Suppressor macrophage treated with lipopolysaccharide for 1 hour (primary cell): ENCODE data around the gene HIVEP3.

Experiments used
- DNase-seq, 3 donors: peaks; one replicate each; pipeline ENCODE4 v3.0.0-alpha.2; 2020 to 2022

The HIVEP3 gene

GRCh38 chr1:41920658-41921057 is 1.9 kb upstream of the HIVEP3 start:
- DNase-seq = no peak

DNA sequence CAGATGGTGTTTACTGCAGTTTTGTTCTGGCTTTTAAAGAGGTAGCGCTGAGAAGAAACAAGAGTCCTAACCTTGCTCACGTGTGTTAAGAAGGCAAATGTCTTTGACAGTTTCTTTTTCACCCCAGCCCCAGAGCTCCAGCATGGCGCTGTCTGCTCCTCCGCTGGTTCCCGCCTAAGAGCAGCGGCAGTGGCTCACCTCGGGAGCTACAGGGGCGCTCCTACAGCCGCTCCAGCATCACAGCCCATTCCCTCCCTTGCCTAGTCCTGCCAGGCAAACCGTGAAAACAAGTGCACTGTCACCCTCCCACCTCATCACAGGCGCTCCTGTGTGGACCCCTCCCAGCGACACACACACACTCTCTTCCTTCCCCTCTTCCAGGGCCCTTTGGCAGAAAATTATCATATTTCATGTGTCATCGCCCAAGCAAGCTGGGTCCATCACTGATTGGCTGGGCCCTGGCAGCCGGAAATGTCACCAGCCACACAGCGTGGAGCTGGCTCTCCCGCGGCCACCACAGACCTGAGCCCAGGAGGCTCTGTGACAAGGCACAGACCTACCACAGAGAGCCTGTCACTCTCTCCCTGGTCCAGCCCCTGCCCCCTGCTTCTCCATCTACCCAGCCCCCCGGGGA is 1.2 kb upstream of the HIVEP3 start:
- peak; percentile 28 to 37 (median 35) for DNase-seq

GRCh38 chr1:41919131-41919530 is 409 bp upstream of the HIVEP3 start:
- no peak for DNase-seq

DNA sequence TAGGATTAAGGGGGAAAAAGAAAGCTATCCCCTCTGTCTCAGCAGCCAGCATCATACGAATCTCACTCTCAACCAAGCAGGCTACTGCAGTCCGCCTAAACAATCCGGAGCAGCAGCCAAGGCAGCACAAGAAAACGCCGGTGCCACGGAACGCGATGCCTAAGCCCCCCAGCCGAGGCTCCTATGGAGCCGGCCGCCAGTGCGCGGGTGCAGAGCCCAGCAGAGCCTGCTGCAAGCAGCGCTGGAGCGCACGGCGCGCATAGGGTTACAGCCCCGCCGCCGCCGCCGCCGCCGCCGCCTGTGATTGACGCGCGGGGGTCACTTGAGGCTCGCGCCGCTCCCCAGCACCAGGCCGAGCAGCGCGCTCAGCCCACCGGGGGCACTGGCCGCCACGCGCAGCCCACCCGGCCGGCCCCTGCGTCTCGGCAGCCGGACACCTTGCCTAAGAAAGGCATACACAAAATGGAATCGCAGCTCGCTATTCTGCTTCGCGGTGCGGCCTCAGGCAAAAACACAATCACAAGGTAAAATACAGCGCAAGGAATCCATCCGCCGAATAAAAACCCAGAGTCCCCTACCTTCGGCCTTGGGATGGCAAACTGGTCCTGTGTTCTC is 780 bp downstream of the HIVEP3 start:
- DNase-seq = peak in 1 of 3 donors; percentile 61

GRCh38 chr1:41917076-41917475 is 1.6 kb downstream of the HIVEP3 start:
- DNase-seq = no peak

GRCh38 chr1:41915786-41916571 is 2.7 kb downstream of the HIVEP3 start:
- no peak for DNase-seq

DNA sequence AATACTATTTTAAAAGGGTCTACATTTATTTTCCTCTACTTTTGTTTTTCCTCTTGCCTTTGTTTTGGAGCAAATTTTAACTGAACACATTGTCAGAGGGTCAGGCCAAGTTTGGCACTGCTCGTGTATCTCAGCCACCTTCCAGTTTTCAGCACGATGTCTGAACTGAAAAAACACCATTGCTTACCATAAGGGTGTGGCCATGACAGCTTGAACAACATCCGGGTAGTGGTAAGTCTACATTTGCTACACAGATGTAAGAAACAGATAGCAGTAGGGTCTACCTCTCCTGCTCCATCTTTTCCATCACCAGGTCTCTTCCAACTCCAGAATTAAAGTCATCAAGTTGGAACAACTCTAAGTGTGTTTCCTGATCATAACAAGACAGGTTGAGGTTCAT is 4.2 kb downstream of the HIVEP3 start:
- DNase-seq = no peak

GRCh38 chr1:41913014-41913413 is 5.7 kb downstream of the HIVEP3 start:
- peak; percentile 20 to 29 (median 27) for DNase-seq

DNA sequence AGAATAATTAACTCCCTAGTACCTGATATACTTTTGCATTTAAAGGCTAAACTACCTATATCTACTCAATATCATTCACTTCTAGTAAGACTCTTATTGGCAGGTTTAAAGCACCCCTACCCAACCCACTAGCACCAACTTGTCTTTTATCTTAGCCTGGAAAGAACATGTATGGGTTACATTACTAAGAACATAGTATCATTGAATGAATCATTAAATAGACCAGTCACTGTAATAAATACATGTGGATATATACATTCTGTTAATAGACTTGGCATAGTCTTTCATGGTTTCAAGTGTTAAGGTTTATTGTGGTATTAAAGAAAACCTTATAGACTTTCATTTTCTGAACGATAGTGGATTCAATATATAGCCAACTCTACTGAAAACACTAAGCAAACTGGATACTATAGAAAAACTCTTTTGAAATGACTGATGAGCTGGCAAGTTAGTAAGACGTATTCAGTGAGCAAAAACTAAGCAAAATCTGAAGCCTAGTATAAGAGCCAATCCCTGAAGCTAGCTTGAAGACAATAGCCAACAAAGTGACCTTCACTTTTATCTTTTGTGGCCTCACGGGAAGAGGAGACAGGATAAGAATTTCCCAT is 10.3 kb downstream of the HIVEP3 start:
- DNase-seq = no peak

- no peak for DNase-seq
These were observed 11.3 kb downstream of the HIVEP3 start for GRCh38 chr1:41907446-41907845.

DNA sequence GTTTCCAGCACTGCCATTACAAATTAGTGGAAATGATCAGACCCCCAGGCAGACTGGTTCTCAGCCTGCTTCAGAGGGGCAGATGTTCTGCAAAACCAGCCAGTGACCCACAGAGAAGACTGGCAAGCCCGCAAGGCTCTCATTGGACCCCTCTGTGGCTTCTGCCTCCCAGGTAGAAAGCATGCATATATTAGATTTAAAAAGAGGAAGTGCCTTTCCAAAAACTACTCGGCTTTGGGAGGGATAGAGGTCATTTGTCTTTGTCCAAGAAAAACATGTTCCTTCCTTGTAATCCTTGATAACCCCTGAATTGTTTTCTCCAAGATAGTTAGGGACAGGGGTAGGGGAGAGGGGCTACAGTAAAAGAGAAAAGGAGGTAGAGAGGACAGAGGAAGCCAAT is 11.8 kb downstream of the HIVEP3 start:
- no peak for DNase-seq

DNA sequence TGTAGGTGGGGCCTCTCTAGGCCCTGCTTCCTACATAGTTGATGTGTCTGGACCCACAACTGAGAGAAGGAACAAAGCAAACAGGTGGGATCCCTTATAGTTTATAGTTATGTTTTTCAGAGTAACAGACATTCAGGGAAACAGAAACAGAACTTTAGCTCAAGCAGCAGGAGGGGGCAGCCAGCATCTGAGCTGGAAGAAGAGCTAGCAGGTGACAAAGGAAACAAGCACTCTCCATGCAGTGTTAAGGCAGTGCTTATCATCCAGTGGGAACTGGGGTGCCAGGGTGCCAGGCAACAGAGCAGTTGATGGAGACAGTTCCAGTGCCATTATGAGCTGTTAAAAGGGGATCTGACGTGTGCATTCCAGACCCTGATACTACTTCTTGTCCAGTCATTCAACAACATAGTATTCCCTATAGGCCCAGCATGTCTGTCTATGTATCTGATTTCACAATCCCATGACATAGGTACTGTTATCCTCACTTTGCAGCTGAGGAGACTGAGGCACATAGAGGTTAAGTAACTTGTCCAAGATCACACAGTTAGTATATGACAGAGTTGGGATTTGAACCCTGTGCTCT is 13.5 kb downstream of the HIVEP3 start:
- DNase-seq = no peak

DNA sequence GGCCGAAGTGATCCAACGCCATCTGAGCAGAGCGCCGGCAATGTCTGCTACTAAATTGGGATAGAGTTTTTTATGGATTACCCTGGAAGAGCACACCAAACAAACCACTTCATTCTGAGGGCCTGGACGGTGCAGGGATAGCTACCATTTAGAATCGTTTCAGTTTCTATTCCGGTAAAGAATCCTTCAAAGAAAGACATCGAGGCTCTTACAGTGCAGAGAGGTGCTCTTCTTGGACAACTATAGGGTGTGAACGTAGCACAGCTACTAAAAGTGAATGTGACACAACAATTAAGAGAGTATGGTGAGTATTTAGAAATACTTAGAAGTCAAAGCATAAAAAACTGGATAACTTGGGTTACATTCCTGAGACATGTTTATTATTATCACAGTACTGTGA is 16.1 kb downstream of the HIVEP3 start:
- DNase-seq = no peak

DNA sequence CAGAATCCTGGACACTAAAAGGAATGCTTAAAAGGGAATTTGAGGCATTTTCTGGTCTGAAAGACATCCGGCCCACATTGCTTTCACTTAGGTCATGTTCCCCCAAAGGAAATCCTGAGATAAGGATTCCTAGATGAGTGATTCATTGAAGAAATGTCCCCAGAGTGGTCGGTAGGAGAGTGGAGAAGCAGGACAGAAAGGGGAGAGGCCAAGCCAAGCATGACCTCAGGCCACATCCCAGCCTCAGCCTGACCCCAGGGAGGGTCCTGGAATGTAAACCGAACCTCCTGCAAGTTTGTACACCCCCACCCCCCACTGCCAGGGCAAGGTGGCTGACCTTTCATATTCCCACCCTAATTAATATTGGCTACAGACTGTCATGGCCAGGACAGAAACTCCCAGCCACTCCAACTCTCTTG is 16.6 kb downstream of the HIVEP3 start:
- DNase-seq = no peak

DNA sequence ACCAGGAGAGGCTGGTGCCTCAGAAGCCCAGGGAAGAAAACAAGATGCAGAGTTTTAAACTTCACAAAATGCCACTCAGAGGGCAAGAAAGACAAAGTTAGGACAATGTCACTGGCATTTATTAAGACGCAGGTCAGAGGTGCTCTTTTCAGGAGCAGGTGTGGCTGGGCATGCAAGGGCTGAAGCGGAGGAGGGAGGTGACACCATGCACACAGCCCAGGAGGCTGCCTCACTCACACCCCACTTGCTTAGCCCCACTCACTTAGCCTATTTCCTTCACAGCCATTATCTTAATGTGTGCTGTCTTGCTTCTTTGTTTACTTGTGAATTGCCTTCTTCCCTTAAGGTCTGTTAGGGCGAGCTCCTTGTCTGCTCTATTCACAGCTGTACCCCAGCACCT is 17.2 kb downstream of the HIVEP3 start:
- no peak for DNase-seq

DNA sequence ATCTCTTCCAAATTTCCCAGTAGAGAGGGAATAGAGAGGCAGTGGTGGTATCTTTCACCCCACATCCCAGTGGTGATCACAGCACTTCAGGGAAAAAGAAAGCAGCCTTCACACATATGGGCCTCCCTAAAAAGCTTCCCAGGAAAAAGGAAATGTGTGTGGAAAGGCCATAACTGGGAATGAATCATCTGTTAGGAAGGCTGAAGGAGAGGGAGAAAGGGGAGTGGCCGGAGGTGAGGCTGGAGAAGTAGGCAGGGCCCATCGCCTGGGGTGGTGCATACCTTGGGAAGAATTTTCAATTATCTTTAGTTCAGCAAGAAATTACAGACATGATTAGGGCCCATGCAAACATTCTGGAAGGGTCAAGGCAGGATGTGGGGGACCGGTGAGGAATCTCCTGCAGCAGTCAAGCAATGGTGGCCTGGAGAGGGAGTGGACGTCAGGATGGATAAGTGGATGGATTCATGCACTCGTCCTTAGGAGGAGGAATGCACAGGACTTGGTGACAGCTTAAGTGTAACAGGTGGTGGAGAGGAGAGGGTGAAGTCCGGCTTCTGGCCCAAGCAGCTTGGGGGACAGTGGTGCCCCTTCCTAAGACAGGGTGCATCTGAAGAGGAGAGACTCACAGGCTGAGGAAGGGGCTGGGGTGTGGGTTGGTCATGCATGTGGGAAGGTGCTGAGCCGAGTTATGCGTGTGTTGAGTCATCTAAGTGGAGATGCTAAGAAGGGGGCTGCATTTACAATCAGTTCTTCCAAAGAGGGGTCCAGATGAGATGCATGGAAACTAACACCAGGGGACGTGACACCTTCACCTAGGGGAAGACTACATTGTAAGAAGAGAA is 17.9 kb downstream of the HIVEP3 start:
- DNase-seq = no peak

- peak; percentile 42 to 48 (median 46) for DNase-seq
These were observed 20.5 kb downstream of the HIVEP3 start for GRCh38 chr1:41898191-41898713.

- DNase-seq = no peak
These were observed 23.2 kb downstream of the HIVEP3 start for GRCh38 chr1:41895552-41895951.

- no peak for DNase-seq
These were observed 23.8 kb downstream of the HIVEP3 start for GRCh38 chr1:41894808-41895483.

- DNase-seq = no peak
These were observed 24.5 kb downstream of the HIVEP3 start for GRCh38 chr1:41894101-41894807.

- no peak for DNase-seq
These were observed 26.4 kb downstream of the HIVEP3 start for GRCh38 chr1:41892301-41892781.
